ENCODE data around the gene DEUP1. TPM values are rescaled to one million over a fixed set of nuclear protein-coding genes. Genes with fewer than 3 reads are reported as not detected.

DEUP1 gene
- total RNA-seq, 1 experiment from 2014 or later = not detected

GRCh38 chr11:93482556-93482955 is 152.0 kb downstream of the DEUP1 start:
- CTCF ChIA-PET = interaction anchor here (1.6 kb wide), 1 partner anchor 13 kb away, joined by 5 read pairs; no protein-coding TSS in a partner anchor
- Mint-ChIP-seq H3K4me1 (ENCODE audit: low read depth, unreplicated experiment) (no peaks in the 10 kb centered on the region), H3K27me3 (ENCODE audit: unreplicated experiment) (no peaks in the 10 kb centered on the region), H3K36me3 (ENCODE audit: insufficient read depth, unreplicated experiment) (no peaks in the 10 kb centered on the region), H3K9me3 (ENCODE audit: low read depth, unreplicated experiment) (no peaks in the 10 kb centered on the region), H3K4me3 (ENCODE audit: low read depth, unreplicated experiment) (no peak overlapping the region), H3K27ac (ENCODE audit: unreplicated experiment) (no peak overlapping the region)
- no TSS peak for BruUV-seq (replicated peaks)
- TF ChIP-seq CTCF (IDR thresholded peaks at IDR 0.05; ENCODE audit: unreplicated experiment) = no peak
- intact Hi-C loops (cut with micrococcal nuclease; ENCODE audit: unreplicated experiment) = no loop called here
- no peak for DNase-seq

DNA sequence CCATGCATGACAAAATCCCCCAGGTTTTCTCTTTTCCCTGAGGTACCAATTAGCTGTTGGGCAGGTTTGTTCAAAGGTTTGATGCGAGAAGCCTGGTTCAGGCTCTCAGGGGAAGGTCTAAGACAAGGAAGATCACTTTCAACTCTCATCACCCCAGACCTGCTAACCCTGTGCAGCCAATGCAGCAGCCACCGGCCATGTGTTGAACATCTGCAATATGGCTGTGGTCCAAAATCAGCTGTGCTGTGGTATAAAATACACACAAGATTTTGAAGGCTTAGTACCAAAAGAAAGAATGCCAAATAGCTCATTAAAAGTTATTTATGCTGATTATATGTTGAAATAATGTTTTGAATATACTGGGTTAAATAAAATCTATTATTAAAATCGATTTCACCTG is 154.2 kb downstream of the DEUP1 start:
- Mint-ChIP-seq H3K27me3 (ENCODE audit: unreplicated experiment) (no peaks in the 10 kb centered on the region), H3K27ac (ENCODE audit: unreplicated experiment) (no peak overlapping the region), H3K4me1 (ENCODE audit: low read depth, unreplicated experiment) (no peaks in the 10 kb centered on the region), H3K4me3 (ENCODE audit: low read depth, unreplicated experiment) (no peak overlapping the region), H3K9me3 (ENCODE audit: low read depth, unreplicated experiment) (no peaks in the 10 kb centered on the region), H3K36me3 (ENCODE audit: insufficient read depth, unreplicated experiment) (no peaks in the 10 kb centered on the region)
- TF ChIP-seq CTCF (IDR thresholded peaks at IDR 0.05; ENCODE audit: unreplicated experiment) = no peak
- DNase-seq = no peak
- CTCF ChIA-PET = no interaction called here
- intact Hi-C loops (cut with micrococcal nuclease; ENCODE audit: unreplicated experiment) = no loop called here
- no TSS peak for BruUV-seq (replicated peaks)

- H3K9me3 Mint-ChIP-seq (ENCODE audit: low read depth, unreplicated experiment) = no peaks in the 10 kb centered on the region
- H3K4me1 Mint-ChIP-seq (ENCODE audit: low read depth, unreplicated experiment) = no peaks in the 10 kb centered on the region
- TF ChIP-seq CTCF (IDR thresholded peaks at IDR 0.05; ENCODE audit: unreplicated experiment) = no peak
- H3K27me3 Mint-ChIP-seq (ENCODE audit: unreplicated experiment) = no peaks in the 10 kb centered on the region
- H3K36me3 Mint-ChIP-seq (ENCODE audit: insufficient read depth, unreplicated experiment) = no peaks in the 10 kb centered on the region
- no peak for DNase-seq
- H3K4me3 Mint-ChIP-seq (ENCODE audit: low read depth, unreplicated experiment) = no peak overlapping the region
- CTCF ChIA-PET = no interaction called here
- BruUV-seq (replicated peaks) = no TSS peak
- intact Hi-C loops (cut with micrococcal nuclease; ENCODE audit: unreplicated experiment) = no loop called here
- H3K27ac Mint-ChIP-seq (ENCODE audit: unreplicated experiment) = no peak overlapping the region
Observed at GRCh38 chr11:93485983-93486382, 155.4 kb downstream of the DEUP1 start.

- DNase-seq = no peak
- Mint-ChIP-seq H3K4me3 (ENCODE audit: low read depth, unreplicated experiment) (no peak overlapping the region), H3K36me3 (ENCODE audit: insufficient read depth, unreplicated experiment) (no peaks in the 10 kb centered on the region), H3K9me3 (ENCODE audit: low read depth, unreplicated experiment) (no peaks in the 10 kb centered on the region), H3K27ac (ENCODE audit: unreplicated experiment) (no peak overlapping the region), H3K4me1 (ENCODE audit: low read depth, unreplicated experiment) (peaks cover 2% of the 10 kb centered on the region), H3K27me3 (ENCODE audit: unreplicated experiment) (no peaks in the 10 kb centered on the region)
- TF ChIP-seq CTCF (IDR thresholded peaks at IDR 0.05; ENCODE audit: unreplicated experiment) = no peak
- CTCF ChIA-PET = no interaction called here
- intact Hi-C loops (cut with micrococcal nuclease; ENCODE audit: unreplicated experiment) = no loop called here
- no TSS peak for BruUV-seq (replicated peaks)
Observed at GRCh38 chr11:93487032-93487483, 156.5 kb downstream of the DEUP1 start.

Other genes starting within 250 kb of the DEUP1 start
- 10.2 and 12.4 TPM in 2 replicates for gene SLC36A4, start 132.8 kb upstream of the DEUP1 start, total RNA-seq (2022)
- gene SMCO4, start 212.6 kb downstream of the DEUP1 start, total RNA-seq (2022) = 16.4 and 22.9 TPM in 2 replicates